ENCODE measurements around the gene MYCN. TPM values are rescaled to one million over a fixed set of nuclear protein-coding genes. Genes with fewer than 3 reads are reported as not detected.

The MYCN gene
- total and polyA plus RNA-seq, 2 of the 13 experiments (the other 11 are each of a cell fraction or from before 2014, with no cell fraction given) = not detected

DNA sequence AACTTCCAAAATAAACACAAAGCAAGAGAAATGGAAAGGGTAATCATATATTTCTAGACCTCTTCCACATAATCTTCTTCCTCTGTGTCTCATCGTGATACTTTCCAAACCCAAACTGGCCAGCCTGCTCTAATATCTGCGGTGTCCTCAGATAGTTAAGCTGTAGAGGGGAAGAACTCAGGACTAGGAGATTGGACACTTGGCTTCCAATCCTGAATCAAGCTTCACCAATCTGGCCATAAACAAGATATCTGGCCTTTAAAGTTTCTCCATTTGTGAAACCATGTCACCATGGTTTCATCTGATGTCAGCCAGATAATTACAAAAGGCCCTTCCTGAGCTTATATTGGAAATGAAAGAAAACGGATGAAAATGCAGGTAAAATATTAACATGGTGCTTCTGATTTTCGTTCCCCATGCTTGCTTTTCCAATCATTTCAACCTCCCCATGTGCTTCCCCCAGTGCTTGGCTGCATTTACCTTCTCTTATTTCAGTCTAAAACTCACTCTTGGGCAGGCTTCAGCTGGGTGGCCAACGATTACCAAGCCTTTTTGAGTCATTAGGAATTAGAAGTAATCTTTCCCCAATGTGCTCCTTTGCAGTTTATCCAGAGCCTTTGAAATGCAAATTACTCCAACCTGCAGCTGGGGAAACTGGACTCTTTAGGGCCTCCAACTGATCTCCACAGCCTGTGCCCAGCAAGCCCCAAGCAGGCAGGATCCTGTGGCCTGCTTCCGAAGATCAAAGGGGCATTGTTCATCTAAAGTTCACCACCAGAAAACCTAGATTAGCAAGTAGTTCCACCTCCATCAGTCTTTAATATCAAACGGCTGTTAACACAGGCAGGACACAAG, 44.5 kb upstream of the MYCN start:
- ChIA-PET CTCF (ENCODE audit: low intra/inter-chr PET ratio, low total read pairs) (no interaction called here), POLR2A (no interaction called here)
- Histone ChIP-seq H3K9me3 (ENCODE audit: low read length) (peaks cover 18% of the 10 kb centered on the region), H4K20me1 (ENCODE audit: insufficient read depth, low read length) (no peaks in the 10 kb centered on the region), H3K36me3 (replicated peaks in 1 of 2; ENCODE audit: control insufficient read depth in 1 of 2, insufficient read depth in 2 of 2, low read length in 2 of 2) (no peaks in the 10 kb centered on the region), H3K79me2 (ENCODE audit: insufficient read depth, low read length) (no peaks in the 10 kb centered on the region), H2AFZ (ENCODE audit: low read length) (no peak overlapping the region), H3K27ac (ENCODE audit: extremely low read length, insufficient read depth, low read length) (no peak overlapping the region), H3K4me2 (ENCODE audit: low read depth, low read length) (no peak overlapping the region), H3K4me3 (replicated peaks in 1 of 3; ENCODE audit: insufficient read depth in 1 of 3, low read depth in 2 of 3, low read length in 3 of 3) (no peak overlapping the region), H3K27me3 (ENCODE audit: control insufficient read depth in 1 of 2, insufficient read depth in 2 of 2, low read length in 2 of 2) (no peaks in the 10 kb centered on the region), H3K4me1 (ENCODE audit: insufficient read depth, low read length) (no peaks in the 10 kb centered on the region), H3K9ac (ENCODE audit: insufficient read depth, low read depth, low read length) (no peak overlapping the region)
- 24% methylated on average over 7 of the region's 7 CpGs for WGBS (ENCODE audit: low lambda C conversion rate)
- DNase-seq (ENCODE audit: low spot score) = no peak
- no peak for ATAC-seq
- FAIRE-seq = no peak
- in situ Hi-C loops (cut with HindIII; ENCODE audit: extremely low pct_ligation_motif_present, low pct_unique_long_range_greater_than_20kb) (no loop called here), intact Hi-C loops (cut with micrococcal nuclease; ENCODE audit: unreplicated experiment) (no loop called here)
- TF ChIP-seq, protein P1, sequence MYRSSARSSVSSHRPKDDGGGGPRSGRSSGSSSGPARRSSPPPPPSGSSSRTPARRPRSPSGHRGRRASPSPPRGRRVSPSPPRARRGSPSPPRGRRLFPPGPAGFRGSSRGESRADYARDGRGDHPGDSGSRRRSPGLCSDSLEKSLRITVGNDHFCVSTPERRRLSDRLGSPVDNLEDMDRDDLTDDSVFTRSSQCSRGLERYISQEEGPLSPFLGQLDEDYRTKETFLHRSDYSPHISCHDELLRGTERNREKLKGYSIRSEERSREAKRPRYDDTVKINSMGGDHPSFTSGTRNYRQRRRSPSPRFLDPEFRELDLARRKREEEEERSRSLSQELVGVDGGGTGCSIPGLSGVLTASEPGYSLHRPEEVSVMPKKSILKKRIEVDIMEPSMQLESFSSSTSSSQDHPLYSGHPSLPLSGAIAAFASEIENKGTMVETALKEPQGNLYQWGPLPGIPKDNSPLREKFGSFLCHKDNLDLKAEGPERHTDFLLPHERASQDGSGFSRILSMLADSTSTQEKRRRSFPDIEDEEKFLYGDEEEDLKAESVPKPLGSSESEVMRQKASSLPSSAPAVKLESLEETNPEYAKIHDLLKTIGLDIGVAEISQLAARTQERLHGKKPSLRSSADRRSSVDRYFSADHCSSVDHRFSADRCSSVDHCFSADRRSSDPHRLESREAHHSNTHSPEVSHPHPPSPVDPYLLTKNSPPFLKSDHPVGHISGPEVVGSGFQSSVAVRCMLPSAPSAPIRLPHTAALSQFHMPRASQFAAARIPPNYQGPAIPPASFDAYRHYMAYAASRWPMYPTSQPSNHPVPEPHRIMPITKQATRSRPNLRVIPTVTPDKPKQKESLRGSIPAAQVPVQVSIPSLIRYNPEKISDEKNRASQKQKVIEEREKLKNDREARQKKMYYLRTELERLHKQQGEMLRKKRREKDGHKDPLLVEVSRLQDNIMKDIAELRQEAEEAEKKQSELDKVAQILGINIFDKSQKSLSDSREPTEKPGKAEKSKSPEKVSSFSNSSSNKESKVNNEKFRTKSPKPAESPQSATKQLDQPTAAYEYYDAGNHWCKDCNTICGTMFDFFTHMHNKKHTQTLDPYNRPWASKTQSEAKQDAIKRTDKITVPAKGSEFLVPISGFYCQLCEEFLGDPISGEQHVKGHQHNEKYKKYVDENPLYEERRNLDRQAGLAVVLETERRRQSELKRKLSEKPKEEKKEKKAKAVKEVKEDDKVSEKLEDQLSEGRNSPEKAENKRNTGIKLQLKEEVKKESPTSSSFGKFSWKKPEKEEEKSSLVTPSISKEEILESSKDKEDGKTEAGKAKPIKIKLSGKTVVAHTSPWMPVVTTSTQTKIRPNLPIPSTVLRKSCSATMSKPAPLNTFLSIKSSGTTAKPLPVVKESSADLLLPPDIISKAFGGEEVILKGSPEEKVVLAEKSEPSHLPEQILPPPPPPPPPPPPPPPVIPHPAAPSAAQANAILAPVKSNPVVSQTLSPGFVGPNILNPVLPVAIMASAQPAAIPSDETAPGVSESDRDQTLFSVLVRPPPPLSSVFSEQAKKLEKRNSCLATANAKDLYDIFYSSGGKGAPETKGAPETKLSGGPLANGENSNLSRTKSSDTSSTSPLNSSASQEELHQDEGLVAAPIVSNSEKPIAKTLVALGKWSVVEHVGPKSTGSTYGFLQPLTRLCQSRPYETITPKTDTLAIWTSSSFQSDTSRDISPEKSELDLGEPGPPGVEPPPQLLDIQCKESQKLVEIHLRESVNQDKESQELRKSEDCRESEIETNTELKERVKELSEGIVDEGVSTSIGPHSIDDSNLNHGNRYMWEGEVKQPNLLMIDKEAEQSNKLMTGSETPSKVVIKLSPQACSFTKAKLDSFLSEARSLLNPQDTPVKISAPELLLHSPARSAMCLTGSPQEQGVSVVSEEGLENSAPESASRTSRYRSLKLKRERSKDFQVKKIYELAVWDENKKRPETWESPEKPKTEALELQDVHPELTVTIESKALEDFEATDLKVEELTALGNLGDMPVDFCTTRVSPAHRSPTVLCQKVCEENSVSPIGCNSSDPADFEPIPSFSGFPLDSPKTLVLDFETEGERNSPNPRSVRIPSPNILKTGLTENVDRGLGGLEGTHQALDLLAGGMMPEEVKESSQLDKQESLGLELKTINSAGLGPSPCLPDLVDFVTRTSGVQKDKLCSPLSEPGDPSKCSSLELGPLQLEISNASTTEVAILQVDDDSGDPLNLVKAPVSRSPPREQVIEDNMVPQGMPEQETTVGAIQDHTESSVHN (CRISPR knock-in tag; IDR thresholded peaks at IDR 0.05) = no peak
- no peak for TF ChIP-seq NFATC3 (CRISPR knock-in tag; IDR thresholded peaks at IDR 0.05)
- no peak for TF ChIP-seq THAP11 (CRISPR knock-in tag; IDR thresholded peaks at IDR 0.05)
- no peak for TF ChIP-seq ESRRA (CRISPR knock-in tag; IDR thresholded peaks at IDR 0.05; ENCODE audit: low read depth)
- no peak for TF ChIP-seq ZC3H4 (CRISPR knock-in tag; IDR thresholded peaks at IDR 0.05; ENCODE audit: borderline replicate concordance)
- no peak for TF ChIP-seq IRF2 (CRISPR knock-in tag; IDR thresholded peaks at IDR 0.05)
- no TSS peak for BruUV-seq (replicated peaks)

All from HepG2 (cell line).